ENCODE data around the gene EHF. TPM values are rescaled to one million over a fixed set of nuclear protein-coding genes. Genes with fewer than 3 reads are reported as not detected.

The EHF gene
- total RNA-seq, 1 donor from 2014 or later = not detected

DNA sequence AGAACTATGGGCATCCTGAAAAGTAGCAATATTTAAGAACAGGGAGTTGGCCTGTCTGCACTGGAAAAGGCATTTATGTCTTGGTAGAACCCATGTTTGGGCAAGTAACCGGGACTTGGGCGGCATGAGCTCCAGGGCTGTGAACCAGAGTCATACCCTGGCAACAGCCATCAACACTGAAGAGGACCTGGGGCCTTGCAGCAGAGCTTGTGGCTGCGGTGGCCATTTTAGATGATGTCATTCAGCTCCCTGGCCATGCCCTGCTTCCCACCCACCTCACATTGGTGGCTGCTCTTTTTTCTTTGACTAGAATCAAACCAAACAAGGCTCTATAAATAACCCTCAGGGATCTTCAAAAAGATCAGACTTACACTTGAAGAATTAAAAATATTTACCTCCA, 26.6 kb downstream of the EHF start:
- TF ChIP-seq, protein P1, sequence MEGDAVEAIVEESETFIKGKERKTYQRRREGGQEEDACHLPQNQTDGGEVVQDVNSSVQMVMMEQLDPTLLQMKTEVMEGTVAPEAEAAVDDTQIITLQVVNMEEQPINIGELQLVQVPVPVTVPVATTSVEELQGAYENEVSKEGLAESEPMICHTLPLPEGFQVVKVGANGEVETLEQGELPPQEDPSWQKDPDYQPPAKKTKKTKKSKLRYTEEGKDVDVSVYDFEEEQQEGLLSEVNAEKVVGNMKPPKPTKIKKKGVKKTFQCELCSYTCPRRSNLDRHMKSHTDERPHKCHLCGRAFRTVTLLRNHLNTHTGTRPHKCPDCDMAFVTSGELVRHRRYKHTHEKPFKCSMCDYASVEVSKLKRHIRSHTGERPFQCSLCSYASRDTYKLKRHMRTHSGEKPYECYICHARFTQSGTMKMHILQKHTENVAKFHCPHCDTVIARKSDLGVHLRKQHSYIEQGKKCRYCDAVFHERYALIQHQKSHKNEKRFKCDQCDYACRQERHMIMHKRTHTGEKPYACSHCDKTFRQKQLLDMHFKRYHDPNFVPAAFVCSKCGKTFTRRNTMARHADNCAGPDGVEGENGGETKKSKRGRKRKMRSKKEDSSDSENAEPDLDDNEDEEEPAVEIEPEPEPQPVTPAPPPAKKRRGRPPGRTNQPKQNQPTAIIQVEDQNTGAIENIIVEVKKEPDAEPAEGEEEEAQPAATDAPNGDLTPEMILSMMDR (IDR thresholded peaks at IDR 0.05) = no peak
- H3K36me3 Mint-ChIP-seq (ENCODE audit: unreplicated experiment) = no peaks in the 10 kb centered on the region
- no peak for DNase-seq (ENCODE audit: extremely low spot score, unreplicated experiment)
- H3K27me3 Mint-ChIP-seq (ENCODE audit: unreplicated experiment) = no peaks in the 10 kb centered on the region
- H3K4me1 Mint-ChIP-seq (ENCODE audit: unreplicated experiment) = peaks cover 33% of the 10 kb centered on the region
- H3K27ac Mint-ChIP-seq (ENCODE audit: unreplicated experiment) = no peak overlapping the region
- H3K4me3 Mint-ChIP-seq (ENCODE audit: unreplicated experiment) = no peak overlapping the region
- no peaks in the 10 kb centered on the region for H3K9me3 Mint-ChIP-seq (ENCODE audit: unreplicated experiment)

DNA sequence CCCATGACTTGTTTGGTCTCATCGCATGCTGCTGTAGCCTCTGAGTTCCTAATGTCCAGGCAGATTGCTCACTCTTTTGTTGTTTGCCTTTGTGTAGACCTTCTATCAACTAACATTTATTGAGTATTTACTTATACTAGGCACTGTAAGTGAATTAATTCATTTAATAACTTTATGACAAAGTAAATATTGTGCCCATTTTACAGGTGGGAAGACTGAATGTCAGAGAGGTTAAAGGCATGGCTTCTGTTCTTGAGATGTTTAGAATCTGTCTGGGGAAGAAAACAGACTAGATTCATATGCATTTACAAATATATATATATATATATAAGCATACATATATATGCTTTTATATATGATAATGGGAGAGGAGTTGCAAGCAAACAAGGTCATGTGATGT, 27.1 kb downstream of the EHF start:
- H3K27me3 Mint-ChIP-seq (ENCODE audit: unreplicated experiment) = no peaks in the 10 kb centered on the region
- H3K27ac Mint-ChIP-seq (ENCODE audit: unreplicated experiment) = no peak overlapping the region
- H3K36me3 Mint-ChIP-seq (ENCODE audit: unreplicated experiment) = no peaks in the 10 kb centered on the region
- H3K4me3 Mint-ChIP-seq (ENCODE audit: unreplicated experiment) = no peak overlapping the region
- H3K4me1 Mint-ChIP-seq (ENCODE audit: unreplicated experiment) = peaks cover 32% of the 10 kb centered on the region
- DNase-seq (ENCODE audit: extremely low spot score, unreplicated experiment) = no peak
- TF ChIP-seq, protein P1 (IDR thresholded peaks at IDR 0.05) = no peak
- no peaks in the 10 kb centered on the region for H3K9me3 Mint-ChIP-seq (ENCODE audit: unreplicated experiment)

DNA sequence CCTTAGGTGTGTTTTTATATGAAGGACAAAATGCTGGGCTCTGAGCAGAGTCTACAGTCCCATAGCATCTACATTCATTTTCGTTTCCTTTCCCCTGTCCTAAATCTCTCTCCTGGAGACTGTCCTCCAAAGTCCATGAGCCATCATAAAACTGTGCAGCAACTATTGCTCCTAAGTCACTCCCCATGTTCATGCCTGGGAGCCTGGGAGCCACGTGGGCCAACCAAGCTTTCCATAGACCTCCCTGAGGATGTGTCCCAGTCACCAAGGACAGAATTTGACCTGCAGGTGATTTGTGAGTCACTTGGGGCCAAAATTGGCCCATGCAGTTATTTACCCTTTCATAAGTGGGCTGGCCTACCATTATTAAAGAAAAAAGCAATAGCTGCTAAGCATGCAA, 28.7 kb downstream of the EHF start:
- H3K4me3 Mint-ChIP-seq (ENCODE audit: unreplicated experiment) = no peak overlapping the region
- H3K9me3 Mint-ChIP-seq (ENCODE audit: unreplicated experiment) = no peaks in the 10 kb centered on the region
- H3K27me3 Mint-ChIP-seq (ENCODE audit: unreplicated experiment) = no peaks in the 10 kb centered on the region
- H3K36me3 Mint-ChIP-seq (ENCODE audit: unreplicated experiment) = no peaks in the 10 kb centered on the region
- H3K27ac Mint-ChIP-seq (ENCODE audit: unreplicated experiment) = no peak overlapping the region
- DNase-seq (ENCODE audit: extremely low spot score, unreplicated experiment) = no peak
- TF ChIP-seq, protein P1 (IDR thresholded peaks at IDR 0.05) = no peak
- H3K4me1 Mint-ChIP-seq (ENCODE audit: unreplicated experiment) = peaks cover 22% of the 10 kb centered on the region

DNA sequence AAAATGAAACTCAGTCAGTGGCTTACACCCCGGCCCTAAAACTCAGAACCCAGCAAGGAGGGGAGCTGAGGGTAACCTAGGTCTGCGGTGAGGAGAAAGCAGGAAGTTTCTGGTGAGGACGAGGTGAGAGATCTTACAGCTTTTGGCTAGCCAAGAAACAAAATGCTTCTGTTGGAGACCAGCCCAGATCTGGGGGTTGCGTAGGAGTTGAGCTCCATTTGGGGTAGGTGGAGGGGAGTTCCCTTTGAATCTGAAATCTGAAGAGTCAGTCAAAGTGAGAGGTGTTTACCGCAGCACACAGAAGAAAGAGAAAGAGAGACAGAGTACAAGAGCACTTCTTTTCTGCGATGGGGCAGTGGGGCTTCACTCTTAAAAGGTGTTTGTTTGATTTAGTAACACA, 29.6 kb downstream of the EHF start:
- Mint-ChIP-seq H3K27me3 (ENCODE audit: unreplicated experiment) (no peaks in the 10 kb centered on the region), H3K27ac (ENCODE audit: unreplicated experiment) (no peak overlapping the region), H3K4me3 (ENCODE audit: unreplicated experiment) (no peak overlapping the region), H3K4me1 (ENCODE audit: unreplicated experiment) (peaks cover 12% of the 10 kb centered on the region), H3K9me3 (ENCODE audit: unreplicated experiment) (no peaks in the 10 kb centered on the region), H3K36me3 (ENCODE audit: unreplicated experiment) (no peaks in the 10 kb centered on the region)
- TF ChIP-seq, protein P1 (IDR thresholded peaks at IDR 0.05) = no peak
- no peak for DNase-seq (ENCODE audit: extremely low spot score, unreplicated experiment)

DNA sequence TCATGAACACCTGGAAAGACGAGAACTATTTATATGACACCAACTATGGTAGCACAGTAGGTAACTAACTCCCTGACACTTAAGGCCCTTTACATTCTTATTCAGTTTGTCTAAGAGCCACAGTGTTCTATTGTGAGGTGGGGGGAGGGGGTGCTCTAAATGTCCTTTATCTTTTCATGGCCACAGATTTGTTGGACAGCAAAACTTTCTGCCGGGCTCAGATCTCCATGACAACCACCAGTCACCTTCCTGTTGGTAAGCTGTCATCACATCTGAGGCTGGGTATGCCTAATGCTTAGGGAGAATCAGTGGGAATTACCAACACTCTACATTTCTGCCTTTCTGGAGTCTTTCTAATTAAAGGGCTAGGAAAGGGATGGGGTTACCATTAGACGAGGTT, 30.7 kb downstream of the EHF start:
- peaks cover 9% of the 10 kb centered on the region for H3K4me1 Mint-ChIP-seq (ENCODE audit: unreplicated experiment)
- no peak overlapping the region for H3K27ac Mint-ChIP-seq (ENCODE audit: unreplicated experiment)
- DNase-seq (ENCODE audit: extremely low spot score, unreplicated experiment) = no peak
- no peaks in the 10 kb centered on the region for H3K36me3 Mint-ChIP-seq (ENCODE audit: unreplicated experiment)
- no peaks in the 10 kb centered on the region for H3K27me3 Mint-ChIP-seq (ENCODE audit: unreplicated experiment)
- no peak overlapping the region for H3K4me3 Mint-ChIP-seq (ENCODE audit: unreplicated experiment)
- TF ChIP-seq, protein P1 (IDR thresholded peaks at IDR 0.05) = no peak
- H3K9me3 Mint-ChIP-seq (ENCODE audit: unreplicated experiment) = peaks cover 3% of the 10 kb centered on the region
